Lung (tissue), 12 donors: Measurements from ENCODE around the gene NAGPA. TPM values are rescaled to one million over a fixed set of nuclear protein-coding genes. Genes with fewer than 3 reads are reported as not detected.

ENCODE experiments used
- ATAC-seq: fragments of 200-7000 bp; cut with Tn5 transposase; one replicate; pipeline ENCODE4 v1.9.1; 2020; ENCODE audit warnings: moderate number of reproducible peaks; ENCODE audit not compliant: insufficient read depth, low FRiP score
- DNase-seq, 3 donors: peaks; one replicate each; pipeline ENCODE4 v3.0.0-alpha.2; 2013 to 2017
- H3K27ac ChIP-seq, 2 donors: one replicate each; pipeline ENCODE4 v1.5.1; 2013; ENCODE audit warnings: mild to moderate bottlenecking in 2 of 2, moderate library complexity in 2 of 2, control low read depth in 1 of 2, inconsistent platforms in 1 of 2, low read depth in 1 of 2, low read length in 1 of 2
- H3K27me3 ChIP-seq, 3 donors: one replicate each; pipeline ENCODE4 v1.5.1; 2013; ENCODE audit warnings: low read length in 2 of 3; ENCODE audit not compliant: control insufficient read depth in 3 of 3, insufficient read depth in 3 of 3
- H3K36me3 ChIP-seq, 4 donors: one replicate each; pipeline ENCODE4 v1.5.1; 2013; ENCODE audit warnings: low read length in 4 of 4, mild to moderate bottlenecking in 1 of 4, moderate library complexity in 1 of 4; ENCODE audit not compliant: control insufficient read depth in 4 of 4, insufficient read depth in 4 of 4
- H3K4me1 ChIP-seq, 5 donors: one replicate each; pipeline ENCODE4 v1.5.1; 2013; ENCODE audit warnings: low read length in 5 of 5, mild to moderate bottlenecking in 2 of 5, moderate library complexity in 1 of 5; ENCODE audit not compliant: control insufficient read depth in 5 of 5, insufficient read depth in 5 of 5
- H3K4me3 ChIP-seq: one replicate; pipeline ENCODE4 v1.5.1; 2013; ENCODE audit warnings: mild to moderate bottlenecking, control low read depth, moderate library complexity
- H3K9ac ChIP-seq, 2 donors: one replicate each; pipeline ENCODE4 v1.5.1; 2013; ENCODE audit warnings: low read length in 2 of 2, control low read depth in 1 of 2; ENCODE audit not compliant: insufficient read depth in 1 of 2
- H3K9me3 ChIP-seq, 4 donors: one replicate each; pipeline ENCODE4 v1.5.1; 2013; ENCODE audit warnings: low read length in 3 of 4, mild to moderate bottlenecking in 1 of 4, moderate library complexity in 1 of 4; ENCODE audit not compliant: control insufficient read depth in 4 of 4, insufficient read depth in 3 of 4
- WGBS, 2 donors: extraction: QIAGEN DNeasy Blood & Tissue Kit; methylation state at CpG; one replicate each; pipeline ENCODE4 v1.1.7; 2013; 5-methylcytosine and 5-hydroxymethylcytosine counted together
- polyA plus RNA-seq, 2 donors: library from polyadenylated mRNA; stranded (reverse); fragments of 200-250 nt; gene quantifications; one replicate each; pipeline ENCODE4 v1.2.1, GENCODE V29; 2013
- total RNA-seq, 2 donors: library from RNA; depleted of rRNA in 1 of 2; stranded (reverse); fragments of >200 nt in 1 of 2; gene quantifications; one replicate each; pipeline ENCODE4 v1.2.1, GENCODE V29; 2014 to 2021
- TF ChIP-seq, protein P1 (sequence below): IDR thresholded peaks from 2 replicates; pipeline ENCODE4 v1.5.1; 2012; ENCODE audit warnings: mild to moderate bottlenecking; ENCODE audit errors: control extremely low read depth, extremely low read depth
- donor health status: control.
- donor health status: control.
- donor health status: Bipolar disorder and iron deficiency.
- donor health status: healthy.
- donor health status: DM: yes; HTN: yes; CAD: no.

NAGPA gene
- total and polyA plus RNA-seq, 4 donors, result 7.8 to 20.3 (median 12.5) TPM

DNA sequence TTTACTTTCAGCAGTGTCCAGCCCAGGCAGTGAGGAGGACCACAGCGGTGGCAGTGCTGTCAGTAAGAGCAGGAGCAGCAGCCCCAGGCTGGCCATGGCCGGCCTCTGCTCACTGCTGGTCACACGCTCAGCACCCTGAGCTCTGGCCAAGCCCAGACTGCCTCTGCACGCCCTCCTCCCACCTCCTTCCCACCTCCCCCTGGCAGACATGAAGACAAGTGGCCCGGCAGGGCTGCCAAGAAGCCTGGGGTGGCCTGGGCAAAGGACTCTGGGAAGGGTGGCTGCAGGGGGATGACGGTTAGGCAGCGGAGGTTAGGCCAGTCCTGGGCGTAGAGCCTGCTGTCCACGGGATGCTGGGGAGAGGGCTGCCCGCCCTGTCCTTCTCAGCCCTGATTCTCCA is 32.1 kb upstream of the NAGPA start, which contains the start of gene C16orf89:
Gene C16orf89 (minus strand): TSS at position 144 of the 400 bp plus-strand sequence. CDS start 48 bp downstream, at position 96.
- DNase-seq (peak; percentile 33 to 75 (median 43)), ATAC-seq (peak; percentile 61)
- Histone ChIP-seq H3K4me1 (peaks cover 0 to 20% (median 8%) of the 10 kb centered on the region in 5 donors), H3K9ac (peak within 1 kb of the TSS in 1 of 2 donors; percentile 68), H3K27ac (peak within 1 kb of the TSS in 1 of 2 donors; percentile 82), H3K36me3 (no peaks in the 10 kb centered on the region), H3K27me3 (no peaks in the 10 kb centered on the region), H3K9me3 (no peaks in the 10 kb centered on the region), H3K4me3 (peak within 1 kb of the TSS; percentile 39)
- TF ChIP-seq, protein P1, sequence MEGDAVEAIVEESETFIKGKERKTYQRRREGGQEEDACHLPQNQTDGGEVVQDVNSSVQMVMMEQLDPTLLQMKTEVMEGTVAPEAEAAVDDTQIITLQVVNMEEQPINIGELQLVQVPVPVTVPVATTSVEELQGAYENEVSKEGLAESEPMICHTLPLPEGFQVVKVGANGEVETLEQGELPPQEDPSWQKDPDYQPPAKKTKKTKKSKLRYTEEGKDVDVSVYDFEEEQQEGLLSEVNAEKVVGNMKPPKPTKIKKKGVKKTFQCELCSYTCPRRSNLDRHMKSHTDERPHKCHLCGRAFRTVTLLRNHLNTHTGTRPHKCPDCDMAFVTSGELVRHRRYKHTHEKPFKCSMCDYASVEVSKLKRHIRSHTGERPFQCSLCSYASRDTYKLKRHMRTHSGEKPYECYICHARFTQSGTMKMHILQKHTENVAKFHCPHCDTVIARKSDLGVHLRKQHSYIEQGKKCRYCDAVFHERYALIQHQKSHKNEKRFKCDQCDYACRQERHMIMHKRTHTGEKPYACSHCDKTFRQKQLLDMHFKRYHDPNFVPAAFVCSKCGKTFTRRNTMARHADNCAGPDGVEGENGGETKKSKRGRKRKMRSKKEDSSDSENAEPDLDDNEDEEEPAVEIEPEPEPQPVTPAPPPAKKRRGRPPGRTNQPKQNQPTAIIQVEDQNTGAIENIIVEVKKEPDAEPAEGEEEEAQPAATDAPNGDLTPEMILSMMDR, result no peak
- WGBS, 2 donors, result 55 to 69% methylated on average over 10 of the region's 10 CpGs

DNA sequence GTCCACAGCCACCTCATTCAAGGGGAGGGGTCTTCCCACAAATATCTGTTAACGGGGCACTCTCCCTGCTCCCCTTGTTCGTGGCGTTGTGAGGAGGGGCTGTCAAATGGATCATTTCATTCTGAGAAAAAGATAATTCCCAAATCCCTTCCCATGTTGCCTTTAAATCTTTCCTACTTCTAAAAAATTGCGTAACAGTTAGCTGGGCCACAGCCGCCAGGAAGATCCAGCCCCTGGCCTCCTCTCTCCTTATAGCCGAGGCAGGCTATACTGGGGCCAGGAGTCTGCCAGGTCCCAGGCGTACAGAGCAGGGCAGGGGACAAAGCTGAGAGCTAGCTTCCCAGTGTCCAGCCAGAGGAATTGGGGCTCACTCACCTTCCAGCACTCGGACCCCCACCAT is 31.6 kb upstream of the NAGPA start:
- peak overlapping the region; percentile 39 for H3K4me3 ChIP-seq
- H3K9me3 ChIP-seq, result no peaks in the 10 kb centered on the region
- H3K4me1 ChIP-seq, result peaks cover 0 to 20% (median 8%) of the 10 kb centered on the region in 5 donors
- peak overlapping the region in 1 of 2 donors; percentile 68 for H3K9ac ChIP-seq
- DNase-seq (peak; percentile 57 to 79 (median 65)), ATAC-seq (no peak)
- H3K27ac ChIP-seq, result peak overlapping the region in 1 of 2 donors; percentile 82
- 54 to 72% methylated on average over 8 of the region's 8 CpGs for WGBS, 2 donors
- H3K36me3 ChIP-seq, result no peaks in the 10 kb centered on the region
- H3K27me3 ChIP-seq, result no peaks in the 10 kb centered on the region
- TF ChIP-seq, protein P1, result no peak

DNA sequence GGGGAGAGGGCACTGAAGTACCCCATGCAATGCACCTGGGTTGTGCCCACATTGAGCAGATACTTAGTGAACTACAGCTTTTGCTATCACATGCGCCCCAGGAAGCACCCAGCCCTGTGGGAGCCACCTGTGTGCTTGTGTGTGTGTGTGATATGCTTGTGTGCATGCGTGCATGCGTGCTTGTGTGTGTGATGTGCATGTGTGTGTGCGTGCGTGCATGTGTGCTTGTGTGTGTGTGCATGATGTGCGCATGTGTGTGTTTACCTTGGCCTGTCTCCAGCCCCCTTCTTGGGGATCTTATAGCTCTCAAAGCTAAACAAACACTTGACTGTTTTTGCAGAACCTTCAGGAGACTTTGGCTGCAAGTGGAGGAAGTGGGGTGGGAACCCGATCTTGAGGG is 31.2 kb upstream of the NAGPA start:
- H3K27ac ChIP-seq, result peak overlapping the region in 1 of 2 donors; percentile 82
- no peak overlapping the region for H3K4me3 ChIP-seq
- H3K27me3 ChIP-seq, result no peaks in the 10 kb centered on the region
- WGBS, 2 donors, result 53 to 69% methylated on average over 7 of the region's 7 CpGs
- H3K4me1 ChIP-seq, result peaks cover 0 to 20% (median 8%) of the 10 kb centered on the region in 5 donors
- no peak overlapping the region for H3K9ac ChIP-seq
- H3K9me3 ChIP-seq, result no peaks in the 10 kb centered on the region
- TF ChIP-seq, protein P1, result no peak
- ATAC-seq (peak; percentile 61), DNase-seq (peak; percentile 86 to 95 (median 90))
- no peaks in the 10 kb centered on the region for H3K36me3 ChIP-seq
